NCI-H226 (cell line): ENCODE results near the gene NUBP2.

ENCODE experiments used
- DNase-seq: peaks from one replicate; pipeline ENCODE4 v3.0.0-alpha.2; 2015

Gene NUBP2

DNA sequence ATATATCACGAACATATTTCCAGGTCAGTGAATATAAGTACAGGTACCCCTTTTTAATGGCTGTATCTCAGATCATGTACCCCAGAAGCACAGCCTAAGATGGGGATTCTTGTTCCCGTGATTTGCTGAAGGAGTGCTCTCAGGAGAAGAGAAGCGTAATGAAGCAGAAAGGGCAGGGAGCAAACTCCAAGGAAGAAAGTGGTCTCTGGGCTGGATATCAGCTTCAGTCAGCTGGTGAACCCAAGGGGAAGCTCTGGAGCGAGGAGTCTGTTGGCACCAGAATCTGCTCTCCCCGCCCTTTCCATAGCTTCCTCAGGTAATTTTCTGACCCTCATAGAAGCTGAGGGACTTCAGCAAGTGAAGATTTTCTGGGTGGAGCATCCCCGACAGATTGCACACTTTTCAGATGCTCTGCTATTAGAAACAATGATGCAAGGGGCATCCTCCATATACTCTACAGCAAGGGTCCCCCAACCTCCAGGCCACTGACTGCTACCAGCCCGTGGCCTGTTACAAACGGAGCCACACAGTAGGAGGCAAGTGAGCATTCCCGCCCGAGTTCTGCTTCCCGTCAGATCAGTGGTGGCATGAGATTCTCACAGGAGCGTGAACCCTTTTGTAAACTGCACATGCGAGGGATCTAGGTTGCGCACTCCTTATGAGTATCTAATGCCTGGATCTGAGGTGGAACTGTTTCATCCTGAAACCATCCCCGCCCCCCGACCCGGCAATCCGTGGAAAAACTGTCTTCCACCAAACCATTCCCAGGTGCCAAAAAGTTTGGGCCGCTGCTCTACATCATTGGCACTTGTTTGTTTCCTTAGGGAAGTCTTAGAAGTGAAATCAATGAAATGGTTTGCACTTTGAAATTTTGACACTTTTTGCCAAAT lies 48.7 kb downstream of the NUBP2 start:
- DNase-seq = no peak

DNA sequence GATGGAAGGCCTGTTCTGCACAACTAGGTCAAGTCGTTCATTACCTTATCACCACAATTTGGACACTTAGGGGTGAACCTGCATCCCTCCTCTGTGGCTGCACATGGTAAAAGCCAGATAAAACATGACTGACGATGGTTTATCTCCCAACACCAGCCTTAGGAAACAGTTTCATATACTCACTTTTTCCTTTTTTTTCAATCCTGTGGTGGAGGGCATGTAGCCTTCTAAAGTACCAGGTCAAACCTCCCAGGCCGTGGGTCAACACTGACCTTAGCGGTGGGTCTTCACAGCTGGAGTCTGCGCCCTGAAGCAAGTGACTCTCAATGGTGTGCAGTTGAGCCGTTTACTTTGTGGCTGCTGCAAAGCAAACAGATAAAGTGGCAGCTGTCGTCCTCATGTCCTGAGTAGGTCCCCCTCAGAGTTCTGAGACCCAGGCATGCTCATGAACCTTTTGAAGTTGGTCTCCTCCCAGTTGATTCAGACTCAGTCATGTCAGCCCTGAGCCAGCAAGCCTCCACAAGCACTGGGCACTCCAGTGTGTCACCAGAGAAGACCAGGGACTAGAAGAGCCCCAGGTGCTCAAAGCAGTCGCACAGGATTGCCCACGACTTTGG lies 50.2 kb downstream of the NUBP2 start:
- DNase-seq = no peak

DNA sequence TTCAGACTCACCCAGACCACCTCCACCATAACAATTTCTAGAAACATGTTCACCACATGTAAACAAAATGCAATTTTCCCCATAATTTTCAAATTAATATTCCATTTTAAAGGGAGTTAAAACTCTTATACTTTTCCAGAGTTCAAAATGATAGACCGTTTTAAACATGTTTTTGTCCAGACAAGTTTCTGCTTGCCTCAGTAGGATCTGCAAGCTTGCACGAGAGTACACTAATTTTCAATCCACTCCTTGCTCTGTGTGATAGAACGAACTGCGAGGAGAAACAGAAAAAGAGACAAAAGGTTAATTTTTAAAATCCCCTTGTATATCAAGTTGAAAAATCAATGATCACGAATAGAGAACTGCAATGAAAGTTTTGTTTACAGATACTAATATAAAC lies 51.3 kb downstream of the NUBP2 start:
- DNase-seq = no peak
